Hindlimb muscle (tissue), 1 donor: ENCODE results near the gene CACNA1D. TPM values are rescaled to one million over a fixed set of nuclear protein-coding genes. Genes with fewer than 3 reads are reported as not detected.

ENCODE experiments used
- DNase-seq: peaks from one replicate; pipeline ENCODE4 v3.0.0-alpha.2; 2013
- polyA plus RNA-seq: library from polyadenylated mRNA; unstranded; fragments of 120-200 nt; gene quantifications from one replicate; pipeline ENCODE4 v1.2.1, GENCODE V29; 2013; ENCODE audit not compliant: insufficient read length

CACNA1D gene
- polyA plus RNA-seq, 1 donor: 1.0 TPM

GRCh38 chr3:53581671-53582070 lies 87.3 kb downstream of the CACNA1D start:
- no peak for DNase-seq

- DNase-seq: no peak
Observed at GRCh38 chr3:53583161-53583690, 88.8 kb downstream of the CACNA1D start.

GRCh38 chr3:53585049-53585448 lies 90.6 kb downstream of the CACNA1D start:
- no peak for DNase-seq

GRCh38 chr3:53585627-53586026 lies 91.2 kb downstream of the CACNA1D start:
- no peak for DNase-seq

GRCh38 chr3:53588122-53588521 lies 93.7 kb downstream of the CACNA1D start:
- DNase-seq: no peak

- no peak for DNase-seq
Observed at GRCh38 chr3:53589201-53589600, 94.8 kb downstream of the CACNA1D start.

GRCh38 chr3:53589806-53590205 lies 95.4 kb downstream of the CACNA1D start:
- no peak for DNase-seq

GRCh38 chr3:53590606-53591005 lies 96.2 kb downstream of the CACNA1D start:
- DNase-seq: no peak

- DNase-seq: no peak
Observed at GRCh38 chr3:53591646-53592045, 97.2 kb downstream of the CACNA1D start.

- no peak for DNase-seq
Observed at GRCh38 chr3:53592862-53593261, 98.5 kb downstream of the CACNA1D start.

GRCh38 chr3:53593611-53594010 lies 99.2 kb downstream of the CACNA1D start:
- DNase-seq: no peak

- DNase-seq: no peak
Observed at GRCh38 chr3:53594276-53594675, 99.9 kb downstream of the CACNA1D start.

- DNase-seq: no peak
Observed at GRCh38 chr3:53595660-53596059, 101.2 kb downstream of the CACNA1D start.

GRCh38 chr3:53597136-53597915 lies 102.9 kb downstream of the CACNA1D start:
- DNase-seq: no peak

- DNase-seq: no peak
Observed at GRCh38 chr3:53599771-53600170, 105.4 kb downstream of the CACNA1D start.

- no peak for DNase-seq
Observed at GRCh38 chr3:53602866-53603265, 108.5 kb downstream of the CACNA1D start.

GRCh38 chr3:53604232-53604631 lies 109.8 kb downstream of the CACNA1D start:
- DNase-seq: no peak

GRCh38 chr3:53606793-53607192 lies 112.4 kb downstream of the CACNA1D start:
- DNase-seq: no peak

GRCh38 chr3:53612508-53612907 lies 118.1 kb downstream of the CACNA1D start:
- DNase-seq: no peak

GRCh38 chr3:53613125-53613524 lies 118.7 kb downstream of the CACNA1D start:
- no peak for DNase-seq

GRCh38 chr3:53614307-53614706 lies 119.9 kb downstream of the CACNA1D start:
- DNase-seq: no peak

GRCh38 chr3:53616321-53616720 lies 121.9 kb downstream of the CACNA1D start:
- peak; percentile 32 for DNase-seq

- no peak for DNase-seq
Observed at GRCh38 chr3:53616971-53617892, 122.8 kb downstream of the CACNA1D start.
